Transverse colon (tissue), 4 donors: ENCODE measurements around the gene LRPAP1.

Source experiments
- CTCF ChIP-seq, 5 experiments: fragments of 200-600 bp in 3 of 5; fragments of 450-650 bp in 2 of 5; sonication (generic) in 3 of 5; IDR thresholded peaks; 1 replicate in 2 of 5; 2 replicates in 3 of 5; pipeline ENCODE4 v1.5.1; 2016 to 2017; ENCODE audit warnings: antibody characterized with exemption in 5 of 5, inconsistent platforms in 3 of 5, mild to moderate bottlenecking in 2 of 5, moderate library complexity in 1 of 5
- EP300 ChIP-seq: sonication (generic); formaldehyde crosslinking; IDR thresholded peaks from one replicate; pipeline ENCODE4 v1.6.1; 2017; ENCODE audit warnings: antibody characterized with exemption, low read depth
- POLR2A ChIP-seq: fragments of 450-650 bp; IDR thresholded peaks from one replicate; pipeline ENCODE4 v1.6.1; 2016; ENCODE audit warnings: antibody characterized with exemption, mild to moderate bottlenecking, moderate library complexity
- POLR2AphosphoS5 ChIP-seq, 3 donors: sonication (generic); formaldehyde crosslinking; IDR thresholded peaks; one replicate each; pipeline ENCODE4 v1.6.1; 2016; ENCODE audit warnings: antibody characterized with exemption in 3 of 3

GRCh38 chr4:3464911-3465697 lies 67.1 kb downstream of the LRPAP1 start:
- TF ChIP-seq CTCF (IDR thresholded peaks at IDR 0.05) (no peak), POLR2AphosphoS5 (IDR thresholded peaks at IDR 0.05) (no peak), EP300 (no peak), POLR2A (no peak)
